ENCODE results near the gene KIRREL2.

KIRREL2 gene

DNA sequence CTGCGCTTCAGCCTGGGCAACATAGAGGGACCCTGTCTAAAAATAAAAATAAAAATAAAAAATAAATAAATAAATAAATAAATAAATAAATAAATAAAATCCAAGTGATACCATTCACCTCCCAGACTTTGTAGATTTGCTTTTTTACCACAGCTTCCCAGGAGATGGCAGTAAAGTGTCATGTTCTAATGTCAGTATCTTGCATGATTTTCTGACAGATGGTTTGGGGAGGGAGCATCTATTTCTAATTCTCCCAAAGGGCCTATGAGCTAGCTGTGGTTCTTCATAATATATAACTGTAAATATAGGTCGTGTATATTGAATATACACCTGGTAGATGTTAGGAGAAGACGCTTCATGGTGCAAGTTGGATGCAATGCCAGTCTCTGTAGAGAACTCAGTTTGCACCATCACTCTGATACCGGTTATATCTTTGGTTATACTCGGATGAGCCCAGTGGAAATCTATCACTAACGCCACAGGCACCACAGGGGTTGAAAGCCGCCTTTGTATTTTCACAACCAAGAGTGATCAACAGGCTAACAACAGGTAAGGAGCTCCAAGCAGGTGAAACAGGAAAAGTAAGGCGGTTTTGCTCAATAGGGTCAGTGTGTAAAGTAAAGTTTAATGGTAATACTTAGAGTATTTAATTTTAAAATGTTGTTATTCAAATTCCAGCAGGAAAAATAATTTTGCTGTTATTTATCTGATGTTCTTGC, 25.6 kb downstream of the KIRREL2 start (continued):
- TF ChIP-seq, protein P1, sequence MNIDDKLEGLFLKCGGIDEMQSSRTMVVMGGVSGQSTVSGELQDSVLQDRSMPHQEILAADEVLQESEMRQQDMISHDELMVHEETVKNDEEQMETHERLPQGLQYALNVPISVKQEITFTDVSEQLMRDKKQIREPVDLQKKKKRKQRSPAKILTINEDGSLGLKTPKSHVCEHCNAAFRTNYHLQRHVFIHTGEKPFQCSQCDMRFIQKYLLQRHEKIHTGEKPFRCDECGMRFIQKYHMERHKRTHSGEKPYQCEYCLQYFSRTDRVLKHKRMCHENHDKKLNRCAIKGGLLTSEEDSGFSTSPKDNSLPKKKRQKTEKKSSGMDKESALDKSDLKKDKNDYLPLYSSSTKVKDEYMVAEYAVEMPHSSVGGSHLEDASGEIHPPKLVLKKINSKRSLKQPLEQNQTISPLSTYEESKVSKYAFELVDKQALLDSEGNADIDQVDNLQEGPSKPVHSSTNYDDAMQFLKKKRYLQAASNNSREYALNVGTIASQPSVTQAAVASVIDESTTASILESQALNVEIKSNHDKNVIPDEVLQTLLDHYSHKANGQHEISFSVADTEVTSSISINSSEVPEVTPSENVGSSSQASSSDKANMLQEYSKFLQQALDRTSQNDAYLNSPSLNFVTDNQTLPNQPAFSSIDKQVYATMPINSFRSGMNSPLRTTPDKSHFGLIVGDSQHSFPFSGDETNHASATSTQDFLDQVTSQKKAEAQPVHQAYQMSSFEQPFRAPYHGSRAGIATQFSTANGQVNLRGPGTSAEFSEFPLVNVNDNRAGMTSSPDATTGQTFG (tag by site-specific recombination; IDR thresholded peaks at IDR 0.05; ENCODE audit: borderline replicate concordance): no peak
- TF ChIP-seq, protein P2, sequence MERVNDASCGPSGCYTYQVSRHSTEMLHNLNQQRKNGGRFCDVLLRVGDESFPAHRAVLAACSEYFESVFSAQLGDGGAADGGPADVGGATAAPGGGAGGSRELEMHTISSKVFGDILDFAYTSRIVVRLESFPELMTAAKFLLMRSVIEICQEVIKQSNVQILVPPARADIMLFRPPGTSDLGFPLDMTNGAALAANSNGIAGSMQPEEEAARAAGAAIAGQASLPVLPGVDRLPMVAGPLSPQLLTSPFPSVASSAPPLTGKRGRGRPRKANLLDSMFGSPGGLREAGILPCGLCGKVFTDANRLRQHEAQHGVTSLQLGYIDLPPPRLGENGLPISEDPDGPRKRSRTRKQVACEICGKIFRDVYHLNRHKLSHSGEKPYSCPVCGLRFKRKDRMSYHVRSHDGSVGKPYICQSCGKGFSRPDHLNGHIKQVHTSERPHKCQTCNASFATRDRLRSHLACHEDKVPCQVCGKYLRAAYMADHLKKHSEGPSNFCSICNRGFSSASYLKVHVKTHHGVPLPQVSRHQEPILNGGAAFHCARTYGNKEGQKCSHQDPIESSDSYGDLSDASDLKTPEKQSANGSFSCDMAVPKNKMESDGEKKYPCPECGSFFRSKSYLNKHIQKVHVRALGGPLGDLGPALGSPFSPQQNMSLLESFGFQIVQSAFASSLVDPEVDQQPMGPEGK (tag by site-specific recombination; IDR thresholded peaks at IDR 0.05): peak; percentile 32; the same call in 1 of the 2 replicates
- TF ChIP-seq ZNF433 (tag by site-specific recombination; IDR thresholded peaks at IDR 0.05; ENCODE audit: low read depth): peak; percentile 100
- TF ChIP-seq ZNF473 (tag by site-specific recombination; IDR thresholded peaks at IDR 0.05): no peak
- TF ChIP-seq ZNF211 (tag by site-specific recombination; IDR thresholded peaks at IDR 0.05; ENCODE audit: low read depth): peak; percentile 67; the same call in 1 of the 2 replicates
- no peak for TF ChIP-seq ZNF624 (tag by site-specific recombination; IDR thresholded peaks at IDR 0.05)
- TF ChIP-seq, protein P3, sequence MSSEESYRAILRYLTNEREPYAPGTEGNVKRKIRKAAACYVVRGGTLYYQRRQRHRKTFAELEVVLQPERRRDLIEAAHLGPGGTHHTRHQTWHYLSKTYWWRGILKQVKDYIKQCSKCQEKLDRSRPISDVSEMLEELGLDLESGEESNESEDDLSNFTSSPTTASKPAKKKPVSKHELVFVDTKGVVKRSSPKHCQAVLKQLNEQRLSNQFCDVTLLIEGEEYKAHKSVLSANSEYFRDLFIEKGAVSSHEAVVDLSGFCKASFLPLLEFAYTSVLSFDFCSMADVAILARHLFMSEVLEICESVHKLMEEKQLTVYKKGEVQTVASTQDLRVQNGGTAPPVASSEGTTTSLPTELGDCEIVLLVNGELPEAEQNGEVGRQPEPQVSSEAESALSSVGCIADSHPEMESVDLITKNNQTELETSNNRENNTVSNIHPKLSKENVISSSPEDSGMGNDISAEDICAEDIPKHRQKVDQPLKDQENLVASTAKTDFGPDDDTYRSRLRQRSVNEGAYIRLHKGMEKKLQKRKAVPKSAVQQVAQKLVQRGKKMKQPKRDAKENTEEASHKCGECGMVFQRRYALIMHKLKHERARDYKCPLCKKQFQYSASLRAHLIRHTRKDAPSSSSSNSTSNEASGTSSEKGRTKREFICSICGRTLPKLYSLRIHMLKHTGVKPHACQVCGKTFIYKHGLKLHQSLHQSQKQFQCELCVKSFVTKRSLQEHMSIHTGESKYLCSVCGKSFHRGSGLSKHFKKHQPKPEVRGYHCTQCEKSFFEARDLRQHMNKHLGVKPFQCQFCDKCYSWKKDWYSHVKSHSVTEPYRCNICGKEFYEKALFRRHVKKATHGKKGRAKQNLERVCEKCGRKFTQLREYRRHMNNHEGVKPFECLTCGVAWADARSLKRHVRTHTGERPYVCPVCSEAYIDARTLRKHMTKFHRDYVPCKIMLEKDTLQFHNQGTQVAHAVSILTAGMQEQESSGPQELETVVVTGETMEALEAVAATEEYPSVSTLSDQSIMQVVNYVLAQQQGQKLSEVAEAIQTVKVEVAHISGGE (tag by site-specific recombination; conservative IDR thresholded peaks at IDR 0.05; ENCODE audit: low read depth): peak; percentile 96
- no peak for TF ChIP-seq ZNF132 (tag by site-specific recombination; IDR thresholded peaks at IDR 0.05; ENCODE audit: borderline replicate concordance)
- no peak for TF ChIP-seq HOXD13 (CRISPR knock-in tag; IDR thresholded peaks at IDR 0.05; ENCODE audit: borderline replicate concordance)
- no peak for TF ChIP-seq SP7 (tag by site-specific recombination; IDR thresholded peaks at IDR 0.05)
- TF ChIP-seq, protein P4, sequence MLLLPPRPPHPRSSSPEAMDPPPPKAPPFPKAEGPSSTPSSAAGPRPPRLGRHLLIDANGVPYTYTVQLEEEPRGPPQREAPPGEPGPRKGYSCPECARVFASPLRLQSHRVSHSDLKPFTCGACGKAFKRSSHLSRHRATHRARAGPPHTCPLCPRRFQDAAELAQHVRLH (tag by site-specific recombination; IDR thresholded peaks at IDR 0.05): peak; percentile 98
- TF ChIP-seq ZFHX2 (tag by site-specific recombination; conservative IDR thresholded peaks at IDR 0.05): no peak
- peak; percentile 100 for TF ChIP-seq ZNF202 (tag by site-specific recombination; IDR thresholded peaks at IDR 0.05; ENCODE audit: borderline replicate concordance)
- TF ChIP-seq, protein P5, sequence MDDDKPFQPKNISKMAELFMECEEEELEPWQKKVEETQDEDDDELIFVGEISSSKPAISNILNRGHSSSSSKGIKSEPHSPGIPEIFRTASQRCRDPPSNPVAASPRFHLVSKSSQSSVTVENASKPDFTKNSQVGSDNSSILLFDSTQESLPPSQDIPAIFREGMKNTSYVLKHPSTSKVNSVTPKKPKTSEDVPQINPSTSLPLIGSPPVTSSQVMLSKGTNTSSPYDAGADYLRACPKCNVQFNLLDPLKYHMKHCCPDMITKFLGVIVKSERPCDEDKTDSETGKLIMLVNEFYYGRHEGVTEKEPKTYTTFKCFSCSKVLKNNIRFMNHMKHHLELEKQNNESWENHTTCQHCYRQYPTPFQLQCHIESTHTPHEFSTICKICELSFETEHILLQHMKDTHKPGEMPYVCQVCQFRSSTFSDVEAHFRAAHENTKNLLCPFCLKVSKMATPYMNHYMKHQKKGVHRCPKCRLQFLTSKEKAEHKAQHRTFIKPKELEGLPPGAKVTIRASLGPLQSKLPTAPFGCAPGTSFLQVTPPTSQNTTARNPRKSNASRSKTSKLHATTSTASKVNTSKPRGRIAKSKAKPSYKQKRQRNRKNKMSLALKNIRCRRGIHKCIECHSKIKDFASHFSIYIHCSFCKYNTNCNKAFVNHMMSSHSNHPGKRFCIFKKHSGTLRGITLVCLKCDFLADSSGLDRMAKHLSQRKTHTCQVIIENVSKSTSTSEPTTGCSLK (tag by site-specific recombination; IDR thresholded peaks at IDR 0.05): no peak
- no peak for TF ChIP-seq ZNF423 (tag by site-specific recombination; IDR thresholded peaks at IDR 0.05)
- peak; percentile 99 for TF ChIP-seq ZNF664 (tag by site-specific recombination; IDR thresholded peaks at IDR 0.05)
- TF ChIP-seq ZNF133 (tag by site-specific recombination; IDR thresholded peaks at IDR 0.05): no peak
- TF ChIP-seq ZBTB48 (tag by site-specific recombination; IDR thresholded peaks at IDR 0.05): no peak
- TF ChIP-seq ZNF558 (tag by site-specific recombination; IDR thresholded peaks at IDR 0.05): peak; percentile 98
- TF ChIP-seq ZNF16 (tag by site-specific recombination; IDR thresholded peaks at IDR 0.05; ENCODE audit: low read depth): peak; percentile 65; the same call in 1 of the 2 replicates
- TF ChIP-seq ZNF560 (tag by site-specific recombination; IDR thresholded peaks at IDR 0.05; ENCODE audit: borderline replicate concordance): peak; percentile 100
- TF ChIP-seq, protein P6, sequence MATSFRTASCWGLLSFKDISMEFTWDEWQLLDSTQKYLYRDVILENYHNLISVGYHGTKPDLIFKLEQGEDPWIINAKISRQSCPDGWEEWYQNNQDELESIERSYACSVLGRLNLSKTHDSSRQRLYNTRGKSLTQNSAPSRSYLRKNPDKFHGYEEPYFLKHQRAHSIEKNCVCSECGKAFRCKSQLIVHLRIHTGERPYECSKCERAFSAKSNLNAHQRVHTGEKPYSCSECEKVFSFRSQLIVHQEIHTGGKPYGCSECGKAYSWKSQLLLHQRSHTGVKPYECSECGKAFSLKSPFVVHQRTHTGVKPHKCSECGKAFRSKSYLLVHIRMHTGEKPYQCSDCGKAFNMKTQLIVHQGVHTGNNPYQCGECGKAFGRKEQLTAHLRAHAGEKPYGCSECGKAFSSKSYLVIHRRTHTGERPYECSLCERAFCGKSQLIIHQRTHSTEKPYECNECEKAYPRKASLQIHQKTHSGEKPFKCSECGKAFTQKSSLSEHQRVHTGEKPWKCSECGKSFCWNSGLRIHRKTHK (tag by site-specific recombination; IDR thresholded peaks at IDR 0.05): no peak; the same call in 1 of the 2 replicates
- no peak; the same call in 1 of the 2 replicates for TF ChIP-seq KLF10 (tag by site-specific recombination; IDR thresholded peaks at IDR 0.05)
- TF ChIP-seq ZNF155 (tag by site-specific recombination; IDR thresholded peaks at IDR 0.05): peak; percentile 93
- peak; percentile 96; the same call in 1 of the 2 replicates for TF ChIP-seq KLF7 (tag by site-specific recombination; IDR thresholded peaks at IDR 0.05; ENCODE audit: borderline replicate concordance)
- TF ChIP-seq, protein P7, sequence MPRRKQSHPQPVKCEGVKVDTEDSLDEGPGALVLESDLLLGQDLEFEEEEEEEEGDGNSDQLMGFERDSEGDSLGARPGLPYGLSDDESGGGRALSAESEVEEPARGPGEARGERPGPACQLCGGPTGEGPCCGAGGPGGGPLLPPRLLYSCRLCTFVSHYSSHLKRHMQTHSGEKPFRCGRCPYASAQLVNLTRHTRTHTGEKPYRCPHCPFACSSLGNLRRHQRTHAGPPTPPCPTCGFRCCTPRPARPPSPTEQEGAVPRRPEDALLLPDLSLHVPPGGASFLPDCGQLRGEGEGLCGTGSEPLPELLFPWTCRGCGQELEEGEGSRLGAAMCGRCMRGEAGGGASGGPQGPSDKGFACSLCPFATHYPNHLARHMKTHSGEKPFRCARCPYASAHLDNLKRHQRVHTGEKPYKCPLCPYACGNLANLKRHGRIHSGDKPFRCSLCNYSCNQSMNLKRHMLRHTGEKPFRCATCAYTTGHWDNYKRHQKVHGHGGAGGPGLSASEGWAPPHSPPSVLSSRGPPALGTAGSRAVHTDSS (tag by site-specific recombination; IDR thresholded peaks at IDR 0.05): no peak

Measured in HEK293 (cell line).